GM06990 (cell line): ENCODE results near the gene LDLRAD4.

Experiments used
- DNase-seq: peaks from one replicate; pipeline ENCODE4 v3.0.0-alpha.2; 2011; ENCODE audit not compliant: insufficient read length; ENCODE audit errors: extremely low read depth
- H3K27me3 ChIP-seq: replicated peaks from 2 replicates; pipeline ENCODE4 v1.6.0; 2011; ENCODE audit warnings: low read length; ENCODE audit not compliant: control insufficient read depth, insufficient read depth
- H3K36me3 ChIP-seq: 2 replicates; pipeline ENCODE4 v1.5.1; 2011; ENCODE audit warnings: low read length; ENCODE audit not compliant: control insufficient read depth, insufficient read depth
- H3K4me3 ChIP-seq: replicated peaks from 2 replicates; pipeline ENCODE4 v1.5.1; 2011; ENCODE audit warnings: low read depth, mild to moderate bottlenecking, control low read depth, low read length
- CTCF ChIP-seq: IDR thresholded peaks from 2 replicates; pipeline ENCODE4 v1.5.1; 2011; ENCODE audit warnings: low read length, control low read depth, mild to moderate bottlenecking, inconsistent platforms; ENCODE audit not compliant: insufficient read depth, poor library complexity, severe bottlenecking

LDLRAD4 gene

GRCh38 chr18:13298262-13298661, 79.7 kb downstream of the LDLRAD4 start:
- TF ChIP-seq CTCF, result no peak
- H3K36me3 ChIP-seq, result no peaks in the 10 kb centered on the region
- no peaks in the 10 kb centered on the region; the same call in none of the 2 replicates for H3K27me3 ChIP-seq
- DNase-seq, result no peak
- no peak overlapping the region for H3K4me3 ChIP-seq

- Histone ChIP-seq H3K27me3 (no peaks in the 10 kb centered on the region; the same call in none of the 2 replicates), H3K36me3 (no peaks in the 10 kb centered on the region), H3K4me3 (no peak overlapping the region)
- DNase-seq, result no peak
- TF ChIP-seq CTCF, result no peak
These were observed 81.5 kb downstream of the LDLRAD4 start for GRCh38 chr18:13300029-13300428.

GRCh38 chr18:13300796-13301195, 82.2 kb downstream of the LDLRAD4 start:
- H3K4me3 ChIP-seq, result no peak overlapping the region
- no peak for DNase-seq
- TF ChIP-seq CTCF, result no peak
- no peaks in the 10 kb centered on the region; the same call in none of the 2 replicates for H3K27me3 ChIP-seq
- no peaks in the 10 kb centered on the region for H3K36me3 ChIP-seq

- no peak for TF ChIP-seq CTCF
- Histone ChIP-seq H3K27me3 (no peaks in the 10 kb centered on the region; the same call in none of the 2 replicates), H3K36me3 (no peaks in the 10 kb centered on the region), H3K4me3 (no peak overlapping the region)
- DNase-seq, result no peak
These were observed 83.5 kb downstream of the LDLRAD4 start for GRCh38 chr18:13302040-13302439.

GRCh38 chr18:13302457-13303225, 84.1 kb downstream of the LDLRAD4 start:
- H3K36me3 ChIP-seq, result no peaks in the 10 kb centered on the region
- no peak for TF ChIP-seq CTCF
- H3K4me3 ChIP-seq, result no peak overlapping the region
- no peaks in the 10 kb centered on the region; the same call in none of the 2 replicates for H3K27me3 ChIP-seq
- DNase-seq, result no peak
